ENCODE data around the gene DNASE1.

DNASE1 gene

DNA sequence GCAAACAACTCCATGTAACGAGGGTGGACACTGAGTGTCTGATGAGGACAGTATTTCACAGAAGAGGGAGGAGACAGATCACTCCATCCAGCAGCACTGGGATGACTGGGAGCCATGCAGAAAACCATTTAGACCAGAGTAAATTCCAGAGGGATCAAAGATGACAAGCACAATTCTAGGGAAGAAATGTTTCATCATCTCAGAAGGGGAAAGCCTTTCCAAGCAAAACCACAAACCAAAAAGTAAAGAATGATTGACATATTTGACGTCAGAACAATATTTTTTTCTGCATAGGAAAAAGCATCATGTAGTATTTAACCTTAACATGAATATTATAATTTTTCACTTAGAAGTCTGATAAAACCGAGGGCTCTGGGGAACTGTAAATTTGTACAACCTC, 4.8 kb downstream of the DNASE1 start:
- Histone ChIP-seq H3K27me3 (replicated peaks) (no peaks in the 10 kb centered on the region), H3K27ac (no peak overlapping the region), H3K4me3 (ENCODE audit: low read depth, low read length) (no peak overlapping the region), H3K36me3 (replicated peaks) (peaks cover 56% of the 10 kb centered on the region)
- TF ChIP-seq, protein P1, sequence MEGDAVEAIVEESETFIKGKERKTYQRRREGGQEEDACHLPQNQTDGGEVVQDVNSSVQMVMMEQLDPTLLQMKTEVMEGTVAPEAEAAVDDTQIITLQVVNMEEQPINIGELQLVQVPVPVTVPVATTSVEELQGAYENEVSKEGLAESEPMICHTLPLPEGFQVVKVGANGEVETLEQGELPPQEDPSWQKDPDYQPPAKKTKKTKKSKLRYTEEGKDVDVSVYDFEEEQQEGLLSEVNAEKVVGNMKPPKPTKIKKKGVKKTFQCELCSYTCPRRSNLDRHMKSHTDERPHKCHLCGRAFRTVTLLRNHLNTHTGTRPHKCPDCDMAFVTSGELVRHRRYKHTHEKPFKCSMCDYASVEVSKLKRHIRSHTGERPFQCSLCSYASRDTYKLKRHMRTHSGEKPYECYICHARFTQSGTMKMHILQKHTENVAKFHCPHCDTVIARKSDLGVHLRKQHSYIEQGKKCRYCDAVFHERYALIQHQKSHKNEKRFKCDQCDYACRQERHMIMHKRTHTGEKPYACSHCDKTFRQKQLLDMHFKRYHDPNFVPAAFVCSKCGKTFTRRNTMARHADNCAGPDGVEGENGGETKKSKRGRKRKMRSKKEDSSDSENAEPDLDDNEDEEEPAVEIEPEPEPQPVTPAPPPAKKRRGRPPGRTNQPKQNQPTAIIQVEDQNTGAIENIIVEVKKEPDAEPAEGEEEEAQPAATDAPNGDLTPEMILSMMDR (IDR thresholded peaks at IDR 0.05; ENCODE audit: low read depth, low read length, missing control alignments): no peak
- no peak for DNase-seq
- in situ Hi-C loops (cut with HindIII; ENCODE audit: low pct_ligation_motif_present, low sequenced_read_pairs): no loop called here

DNA sequence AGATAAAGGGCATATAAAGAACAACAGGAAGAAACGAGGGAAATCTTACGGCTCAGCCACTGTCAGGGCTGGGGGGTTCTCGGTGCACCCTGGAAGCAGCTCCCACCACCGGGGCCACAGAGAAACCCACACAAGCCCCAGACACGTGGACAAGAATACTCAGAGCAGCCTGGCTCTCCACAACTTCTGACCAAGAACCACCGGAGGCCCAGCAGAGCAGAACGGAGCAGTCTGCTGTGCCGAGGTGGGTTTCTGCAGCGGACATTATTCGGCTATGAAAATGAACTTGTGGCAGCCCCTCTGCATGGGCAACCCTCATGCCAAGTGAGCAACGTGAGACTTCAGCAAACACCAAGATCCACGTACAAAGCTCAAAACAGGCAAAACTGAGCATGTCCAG, 6.8 kb downstream of the DNASE1 start:
- peaks cover 41% of the 10 kb centered on the region for H3K36me3 ChIP-seq (replicated peaks)
- in situ Hi-C loops (cut with HindIII; ENCODE audit: low pct_ligation_motif_present, low sequenced_read_pairs): no loop called here

DNA sequence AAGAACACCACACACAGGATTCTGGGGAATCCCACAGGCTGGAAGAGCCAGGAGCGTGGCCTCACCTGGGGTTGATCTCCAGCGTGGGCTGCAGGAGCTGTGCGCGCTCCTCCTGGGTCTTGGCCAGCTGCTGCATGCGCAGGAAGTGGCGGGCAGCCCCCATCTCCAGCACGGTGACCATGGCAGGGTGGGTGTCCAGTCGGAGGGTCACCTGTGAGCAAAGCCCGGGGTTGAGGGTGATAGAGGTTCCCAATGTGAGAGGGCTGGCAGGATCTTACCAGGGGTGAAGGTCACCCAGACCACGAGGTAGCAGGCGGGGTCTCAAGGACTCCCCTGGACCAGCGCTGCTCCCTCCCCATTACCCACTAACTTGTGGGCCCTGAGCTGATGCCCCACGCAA, 7.4 kb downstream of the DNASE1 start:
- DNase-seq: no peak
- in situ Hi-C loops (cut with HindIII; ENCODE audit: low pct_ligation_motif_present, low sequenced_read_pairs): no loop called here
- Histone ChIP-seq H3K36me3 (replicated peaks) (peaks cover 36% of the 10 kb centered on the region), H3K27ac (no peak overlapping the region), H3K27me3 (replicated peaks) (no peaks in the 10 kb centered on the region), H3K4me3 (ENCODE audit: low read depth, low read length) (no peak overlapping the region)
- TF ChIP-seq, protein P1 (IDR thresholded peaks at IDR 0.05; ENCODE audit: low read depth, low read length, missing control alignments): no peak

More for the DNA sequence above, 6.8 kb downstream of the DNASE1 start:
- H3K27ac ChIP-seq: no peak overlapping the region
- no peak overlapping the region for H3K4me3 ChIP-seq (ENCODE audit: low read depth, low read length)
- DNase-seq: no peak
- no peaks in the 10 kb centered on the region for H3K27me3 ChIP-seq (replicated peaks)
- TF ChIP-seq, protein P1 (IDR thresholded peaks at IDR 0.05; ENCODE audit: low read depth, low read length, missing control alignments): no peak

DNA sequence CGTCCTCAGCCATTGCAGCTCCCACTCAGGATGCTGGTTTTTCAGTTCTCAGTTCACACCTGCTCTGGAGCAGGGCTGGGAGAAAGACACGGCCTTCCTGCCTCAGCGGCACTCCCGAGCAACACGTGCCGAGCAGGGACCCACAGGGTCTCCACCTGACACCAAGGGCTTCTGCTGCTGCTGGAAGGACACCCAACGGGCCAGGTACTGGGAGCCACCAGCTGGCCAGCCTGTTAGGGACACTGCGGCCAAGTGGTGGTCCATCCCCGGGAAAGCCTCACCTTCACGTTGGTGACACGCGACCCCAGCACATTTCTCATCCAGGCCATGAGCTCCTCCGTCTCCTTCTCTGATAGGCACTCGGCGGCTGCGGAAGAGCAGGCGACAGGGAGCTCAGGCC, 8.1 kb downstream of the DNASE1 start:
- no peaks in the 10 kb centered on the region for H3K27me3 ChIP-seq (replicated peaks)
- H3K27ac ChIP-seq: no peak overlapping the region
- DNase-seq: no peak
- no peak overlapping the region for H3K4me3 ChIP-seq (ENCODE audit: low read depth, low read length)
- peaks cover 29% of the 10 kb centered on the region for H3K36me3 ChIP-seq (replicated peaks)
- in situ Hi-C loops (cut with HindIII; ENCODE audit: low pct_ligation_motif_present, low sequenced_read_pairs): no loop called here
- TF ChIP-seq, protein P1 (IDR thresholded peaks at IDR 0.05; ENCODE audit: low read depth, low read length, missing control alignments): no peak

DNA sequence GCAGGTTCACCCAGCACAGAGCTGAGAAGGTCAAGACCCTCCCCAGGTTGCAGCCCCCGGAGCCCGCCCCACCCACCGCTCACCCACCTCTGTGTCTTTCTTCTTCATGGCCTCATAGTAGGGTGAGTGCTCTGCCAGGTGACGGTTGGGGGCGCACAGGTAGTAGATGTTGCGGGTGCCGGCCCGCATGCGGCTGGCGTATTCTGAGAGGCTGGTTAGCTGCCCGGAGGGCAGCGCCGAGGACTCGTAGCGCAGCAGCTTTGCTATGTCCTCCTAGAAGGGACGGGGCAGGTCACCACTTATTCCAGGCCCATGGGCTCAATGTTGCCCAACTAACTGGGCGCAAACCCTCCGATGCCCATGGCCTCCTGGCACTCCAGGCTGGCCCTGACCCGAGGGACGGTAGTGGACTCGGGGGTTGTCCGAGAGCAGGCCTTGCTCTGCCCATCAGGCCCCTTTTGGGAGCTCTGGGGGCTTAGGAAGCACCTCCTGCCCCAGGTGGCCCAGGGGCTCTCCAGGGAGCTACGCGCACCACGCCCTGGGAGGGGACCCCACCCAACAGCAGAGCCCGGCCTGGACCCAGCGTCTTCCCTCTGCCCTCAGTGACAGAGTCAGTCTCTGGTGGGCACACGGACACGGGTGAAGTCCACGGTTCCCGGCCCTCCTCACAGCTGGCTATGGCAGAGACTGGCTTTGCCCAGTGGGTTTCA, 9.9 kb downstream of the DNASE1 start:
- in situ Hi-C loops (cut with HindIII; ENCODE audit: low pct_ligation_motif_present, low sequenced_read_pairs): no loop called here
- DNase-seq: no peak
- Histone ChIP-seq H3K4me3 (ENCODE audit: low read depth, low read length) (no peak overlapping the region), H3K36me3 (replicated peaks) (peaks cover 23% of the 10 kb centered on the region), H3K27me3 (replicated peaks) (no peaks in the 10 kb centered on the region), H3K27ac (no peak overlapping the region)
- TF ChIP-seq, protein P1 (IDR thresholded peaks at IDR 0.05; ENCODE audit: low read depth, low read length, missing control alignments): no peak

DNA sequence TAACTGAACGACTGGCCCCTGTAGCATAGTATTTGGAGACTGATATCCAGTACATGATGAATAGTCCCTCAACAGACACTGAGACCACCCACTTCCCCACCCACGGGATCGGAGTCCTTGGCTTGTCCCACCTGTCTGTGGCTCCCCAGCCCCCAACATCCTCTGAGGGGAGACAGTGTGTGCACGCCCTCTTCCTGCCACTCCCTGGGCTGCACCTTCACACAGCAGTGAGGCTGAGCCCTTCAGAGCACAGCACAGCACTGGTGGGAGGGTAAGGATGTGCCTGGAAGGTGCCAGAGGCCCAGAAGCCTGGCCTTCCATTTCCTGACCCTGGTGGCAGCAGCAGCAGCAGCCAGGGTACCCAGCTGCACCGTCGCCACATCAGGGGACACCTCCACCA, 11.0 kb downstream of the DNASE1 start:
- Histone ChIP-seq H3K27ac (no peak overlapping the region), H3K36me3 (replicated peaks) (peaks cover 23% of the 10 kb centered on the region), H3K4me3 (ENCODE audit: low read depth, low read length) (no peak overlapping the region), H3K27me3 (replicated peaks) (no peaks in the 10 kb centered on the region)
- TF ChIP-seq, protein P1 (IDR thresholded peaks at IDR 0.05; ENCODE audit: low read depth, low read length, missing control alignments): no peak
- no peak for DNase-seq
- in situ Hi-C loops (cut with HindIII; ENCODE audit: low pct_ligation_motif_present, low sequenced_read_pairs): no loop called here

Data from brain microvascular endothelial cell (primary cell).